Epidermal melanocyte (primary cell): Measurements from ENCODE around the gene CARNS1.

Experiments used
- DNase-seq: peaks from one replicate; pipeline ENCODE4 v3.0.0; 2011; ENCODE audit warnings: low spot score; ENCODE audit not compliant: insufficient read length

The CARNS1 gene

GRCh38 chr11:67409261-67409666 lies 6.2 kb upstream of the CARNS1 start:
- no peak for DNase-seq

DNA sequence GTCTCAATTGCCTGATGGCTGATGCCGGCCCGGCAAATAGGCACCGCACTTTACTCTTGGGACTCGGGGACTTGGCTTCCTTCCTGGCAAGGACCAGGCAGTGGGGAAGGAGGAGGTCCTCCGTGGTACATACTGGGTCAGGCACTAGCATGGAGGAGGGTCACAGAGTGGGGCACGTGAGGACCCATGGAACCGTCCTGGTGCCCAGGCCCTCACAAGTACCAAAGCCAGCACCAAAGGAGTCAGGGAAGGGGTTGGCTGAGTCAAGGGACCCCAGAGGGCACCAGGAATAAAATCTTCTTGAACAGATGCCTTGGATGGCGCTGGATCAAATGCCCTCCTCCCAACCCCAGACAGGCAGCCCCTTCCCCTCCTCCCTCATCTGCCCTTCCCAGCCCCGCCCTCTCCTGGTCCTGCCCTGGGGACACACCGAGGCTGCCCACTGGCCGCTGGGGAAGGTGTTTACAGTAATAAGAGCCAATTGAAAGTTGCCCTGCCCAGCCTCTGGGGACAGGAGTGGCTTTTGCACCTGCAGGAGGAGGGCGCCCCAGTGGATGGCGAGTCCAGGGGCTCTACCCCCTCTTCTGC lies 5.6 kb upstream of the CARNS1 start:
- DNase-seq: no peak

DNA sequence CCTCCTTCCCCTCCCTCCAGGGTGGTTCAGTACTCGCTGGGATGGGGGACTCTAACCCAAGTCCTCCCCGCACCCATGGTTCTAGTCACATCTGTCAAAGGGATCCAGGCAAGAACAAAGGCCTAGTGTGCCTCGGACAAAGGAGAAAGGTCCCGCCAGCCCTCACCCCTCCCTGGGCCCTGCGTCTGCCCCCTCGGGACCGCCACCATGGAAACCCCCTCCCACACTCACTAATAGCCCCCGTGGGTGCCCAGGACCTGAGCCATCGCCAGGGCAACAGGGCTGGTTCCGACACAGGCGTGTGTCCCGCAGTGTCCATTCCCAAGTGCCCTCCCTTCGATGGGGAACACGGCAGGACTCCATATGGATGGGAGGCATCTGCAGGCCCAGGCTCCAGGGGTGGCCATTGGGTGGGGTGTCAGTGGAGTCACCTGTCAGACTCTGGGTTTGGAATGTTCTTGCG lies 5.1 kb upstream of the CARNS1 start:
- DNase-seq: no peak

- no peak for DNase-seq
These were observed 4.3 kb upstream of the CARNS1 start for GRCh38 chr11:67410984-67411784.

DNA sequence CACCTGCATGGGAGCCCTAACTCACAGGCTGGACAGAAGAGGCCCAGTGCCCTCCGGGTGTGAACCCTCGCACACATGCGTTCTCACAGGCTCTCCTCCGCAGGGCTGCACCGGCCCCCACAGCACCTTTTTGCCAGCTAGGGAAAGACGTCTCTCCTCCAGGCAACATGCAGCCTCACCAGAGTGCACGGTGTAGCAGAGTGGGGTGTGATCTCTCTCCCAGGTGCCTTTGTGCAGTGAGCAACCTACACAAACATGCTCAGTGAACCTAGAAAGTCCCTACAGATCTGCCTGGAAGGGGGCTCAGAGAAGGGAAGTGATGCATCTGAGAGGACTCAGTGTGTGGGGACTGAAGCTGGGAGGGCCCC lies 3.7 kb upstream of the CARNS1 start:
- no peak for DNase-seq

- no peak for DNase-seq
These were observed 2.8 kb upstream of the CARNS1 start for GRCh38 chr11:67412495-67413179.

DNA sequence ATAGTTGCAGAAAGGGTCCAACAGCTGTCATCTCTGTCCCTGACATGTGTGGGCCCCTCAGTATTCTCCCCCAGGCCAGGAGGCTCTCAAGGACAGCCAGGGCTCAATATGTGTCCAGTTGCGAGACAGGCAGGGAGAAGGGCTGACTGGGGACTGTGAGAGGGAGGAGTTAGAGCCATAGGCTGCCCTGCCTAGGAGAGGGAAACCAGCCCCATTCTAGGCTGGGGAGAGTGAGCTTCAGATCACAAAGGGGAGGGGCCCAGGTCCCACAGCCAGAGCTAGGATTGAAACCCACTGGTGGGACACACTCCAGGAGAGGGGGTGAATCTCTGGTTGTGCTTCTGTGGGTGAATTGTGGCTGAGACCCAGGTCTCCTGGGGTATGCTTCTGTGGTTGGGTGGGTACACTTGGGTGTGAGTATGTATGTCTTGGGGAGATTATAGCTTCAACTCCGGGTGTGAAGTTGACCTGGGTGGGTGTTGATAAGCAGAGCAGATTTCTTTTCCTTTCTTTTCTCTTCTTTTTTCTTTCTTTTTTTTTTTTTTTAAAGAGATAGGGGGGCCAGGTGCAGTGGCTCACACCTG lies 2.1 kb upstream of the CARNS1 start:
- DNase-seq: no peak

DNA sequence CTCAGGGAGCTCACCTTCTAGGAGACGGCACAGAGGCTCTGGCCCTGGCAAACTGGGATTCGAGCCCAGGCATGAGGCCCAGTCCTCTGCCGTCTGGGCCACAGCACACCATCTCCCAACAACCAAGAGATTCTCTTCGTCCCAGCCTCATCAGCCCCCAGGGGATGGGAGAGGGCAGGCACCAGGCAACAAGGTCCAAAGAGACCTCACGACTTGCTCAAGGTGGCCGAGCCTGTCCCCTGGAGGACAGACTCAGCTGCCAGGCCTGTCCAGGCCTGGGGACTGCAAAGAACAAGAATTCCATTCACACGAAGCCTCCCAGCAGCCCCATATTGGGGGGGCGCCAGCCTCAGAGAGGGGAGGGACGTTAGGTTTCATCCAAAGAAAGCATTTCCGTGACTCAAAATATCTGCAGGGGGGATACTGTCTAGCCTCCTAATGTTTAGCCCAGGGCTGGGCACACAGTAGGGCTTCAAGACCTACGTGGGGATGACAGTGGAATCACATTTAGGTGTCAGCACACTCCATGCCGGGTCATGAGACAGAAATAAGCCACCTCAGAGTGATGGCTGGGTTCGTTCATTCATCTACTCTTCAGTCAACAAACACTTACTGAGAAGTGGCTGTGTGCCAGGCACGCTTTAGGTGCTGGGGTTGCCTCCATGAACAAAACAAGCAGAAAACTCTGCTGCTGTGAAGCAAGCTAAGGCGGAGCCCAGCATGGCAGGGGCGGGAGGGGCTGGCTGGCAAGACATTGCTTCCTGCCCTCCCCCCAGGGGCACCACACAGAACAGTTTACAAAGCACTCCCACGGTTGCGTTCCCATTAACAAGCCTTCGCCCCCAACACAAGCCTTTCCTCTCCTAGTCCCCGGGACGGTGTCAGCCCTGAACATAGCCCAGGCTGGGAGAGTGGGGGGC lies 1.2 kb downstream of the CARNS1 start:
- DNase-seq: no peak

GRCh38 chr11:67417425-67417824 lies 1.9 kb downstream of the CARNS1 start:
- DNase-seq: no peak

DNA sequence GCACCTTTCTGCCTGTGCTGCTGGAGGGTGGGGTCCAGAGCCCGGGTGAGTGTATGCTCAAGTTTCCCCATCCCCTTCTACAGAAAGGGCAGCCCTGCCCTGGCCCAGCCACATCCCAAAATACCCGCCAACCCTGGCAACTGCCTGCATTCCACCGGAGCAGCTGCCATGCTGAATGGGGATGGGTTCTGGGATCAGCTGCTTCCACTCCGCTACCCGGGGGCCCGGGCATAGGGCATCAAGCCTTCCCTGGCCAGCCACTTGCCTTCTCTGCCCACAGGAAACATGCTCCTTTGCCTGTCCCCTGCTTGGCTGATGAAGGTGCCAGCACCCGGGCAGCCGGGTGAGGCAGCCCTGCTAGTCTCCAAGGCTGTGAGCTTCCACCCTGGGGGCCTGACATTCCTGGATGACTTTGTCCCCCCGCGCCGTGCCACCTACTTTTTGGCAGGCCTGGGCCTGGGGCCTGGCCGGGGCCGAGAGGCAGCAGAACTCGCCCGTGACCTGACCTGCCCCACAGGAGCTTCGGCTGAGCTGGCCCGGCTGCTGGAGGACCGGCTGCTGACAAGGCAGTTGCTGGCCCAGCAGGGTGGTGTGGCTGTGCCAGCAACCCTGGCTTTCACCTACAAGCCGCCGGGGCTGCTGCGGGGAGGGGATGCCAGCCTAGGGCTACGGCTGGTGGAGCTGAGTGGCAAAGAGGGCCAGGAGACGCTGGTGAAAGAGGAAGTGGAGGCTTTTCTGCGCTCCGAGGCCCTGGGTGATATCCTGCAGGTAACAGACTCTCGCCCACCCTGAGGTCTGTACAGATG lies 3.2 kb downstream of the CARNS1 start:
- DNase-seq: no peak

DNA sequence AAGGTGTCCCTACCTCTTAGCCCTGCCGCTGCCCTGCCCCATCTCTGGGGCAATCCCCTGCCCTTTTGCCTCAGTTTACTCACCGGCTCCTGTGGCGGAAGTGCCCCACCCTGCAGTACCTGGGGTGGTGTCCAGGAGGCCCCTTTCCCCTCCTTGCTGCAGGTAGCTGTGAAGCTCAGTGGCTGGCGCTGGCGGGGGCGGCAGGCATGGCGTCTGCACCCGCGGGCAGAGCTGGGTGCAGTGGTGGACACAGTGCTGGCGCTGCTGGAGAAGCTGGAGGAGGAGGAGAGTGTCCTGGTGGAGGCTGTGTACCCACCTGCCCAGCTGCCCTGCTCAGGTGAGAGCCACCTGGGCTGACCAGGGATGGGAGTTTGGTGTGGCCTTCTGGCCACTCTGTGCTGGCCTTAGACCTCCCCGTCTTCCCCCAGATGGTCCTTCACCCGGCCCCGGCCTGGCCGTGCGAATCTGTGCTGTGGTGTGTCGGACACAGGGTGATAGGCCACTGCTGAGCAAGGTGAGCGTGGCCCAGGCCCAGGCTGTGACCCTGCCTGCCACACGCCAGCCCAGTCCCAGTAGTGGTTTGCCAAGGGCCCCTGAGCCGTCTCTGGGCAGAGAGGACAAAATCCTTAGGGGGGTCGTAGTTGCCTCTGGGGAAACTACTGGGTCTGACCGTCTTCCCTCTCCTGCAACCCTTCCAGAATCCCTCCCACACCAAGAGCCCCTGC lies 4.0 kb downstream of the CARNS1 start:
- DNase-seq: no peak

- DNase-seq: no peak
These were observed 4.7 kb downstream of the CARNS1 start for GRCh38 chr11:67420147-67420645.

DNA sequence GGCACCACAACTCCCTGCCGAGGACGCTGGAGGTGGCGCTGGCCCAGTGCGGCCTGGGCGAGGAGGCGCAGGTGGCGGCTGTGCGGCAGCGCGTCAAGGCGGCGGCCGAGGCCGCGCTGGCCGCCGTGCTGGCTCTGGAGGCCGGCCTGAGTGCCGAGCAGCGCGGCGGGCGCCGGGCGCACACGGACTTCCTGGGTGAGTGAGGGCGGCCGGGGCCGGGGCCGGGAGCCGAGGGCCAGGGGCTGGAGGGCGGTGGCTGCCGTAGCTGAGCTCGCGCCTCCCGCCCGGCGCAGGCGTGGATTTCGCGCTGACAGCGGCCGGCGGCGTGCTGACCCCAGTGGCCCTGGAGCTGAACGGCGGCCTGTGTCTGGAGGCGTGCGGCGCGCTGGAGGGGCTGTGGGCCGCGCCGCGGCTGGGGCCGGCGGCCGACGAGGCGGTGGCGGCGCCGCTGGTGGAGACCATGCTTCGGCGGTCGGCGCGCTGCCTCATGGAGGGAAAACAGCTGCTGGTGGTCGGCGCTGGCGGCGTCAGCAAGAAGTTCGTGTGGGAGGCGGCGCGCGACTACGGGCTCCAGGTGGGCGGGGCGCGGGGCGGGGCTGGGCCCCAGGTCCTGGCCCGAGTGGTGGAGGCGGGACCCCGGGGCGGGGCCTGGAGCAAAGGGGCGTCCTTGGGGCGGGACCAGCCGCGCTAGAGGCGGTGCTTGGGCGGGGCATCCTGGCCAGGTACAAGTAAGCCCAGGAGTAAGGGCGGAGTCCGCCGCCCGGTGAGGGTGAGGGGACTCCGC lies 5.4 kb downstream of the CARNS1 start:
- peak; percentile 98 for DNase-seq

DNA sequence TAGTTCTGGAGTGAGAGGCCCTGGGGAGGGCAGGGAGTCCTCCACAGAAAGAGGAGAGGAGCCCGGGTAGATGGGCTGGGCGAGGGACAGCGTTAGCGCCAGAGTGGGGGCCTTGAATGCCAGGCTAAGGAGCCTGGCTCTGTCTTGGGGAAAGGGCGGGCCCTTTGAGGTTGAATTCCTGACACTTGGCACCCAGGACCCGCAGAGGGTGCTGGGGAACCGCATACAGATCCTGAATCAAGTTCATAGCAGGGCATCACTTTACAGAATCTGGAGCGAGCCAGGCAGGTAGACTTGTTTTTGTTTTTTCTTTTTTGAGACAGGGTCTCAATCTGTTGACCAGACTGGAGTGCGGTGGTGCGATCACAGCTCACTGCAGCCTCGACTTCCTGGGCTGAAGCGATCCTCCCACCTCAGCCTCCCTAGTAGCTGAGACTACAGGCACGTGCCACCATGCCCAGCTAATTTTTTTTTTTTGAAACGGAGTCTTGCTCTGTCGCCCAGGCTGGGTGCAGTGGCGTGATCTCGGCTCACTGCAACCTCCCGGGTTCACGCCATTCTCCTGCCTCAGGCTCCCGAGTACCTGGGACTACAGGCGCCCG lies 6.1 kb downstream of the CARNS1 start:
- DNase-seq: no peak

DNA sequence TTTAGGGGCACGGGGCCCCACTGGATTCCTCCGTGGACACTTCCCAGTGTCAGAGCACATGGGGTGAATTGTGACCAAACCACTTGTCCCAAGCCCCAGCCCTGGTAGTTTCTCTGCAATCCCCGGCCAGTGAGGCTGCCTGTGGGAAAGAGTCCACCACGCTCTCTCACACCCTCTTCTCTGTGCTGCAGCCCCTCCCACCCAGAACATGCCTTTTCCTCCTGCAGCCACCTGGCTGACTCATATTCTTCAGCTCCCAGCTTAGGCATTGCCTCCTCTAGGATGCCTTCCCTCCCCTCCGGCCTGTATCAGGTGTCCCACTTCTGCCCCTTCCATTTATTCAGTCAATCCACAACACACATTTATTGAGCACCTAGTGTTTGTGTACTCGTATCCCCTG lies 7.4 kb downstream of the CARNS1 start:
- DNase-seq: no peak

DNA sequence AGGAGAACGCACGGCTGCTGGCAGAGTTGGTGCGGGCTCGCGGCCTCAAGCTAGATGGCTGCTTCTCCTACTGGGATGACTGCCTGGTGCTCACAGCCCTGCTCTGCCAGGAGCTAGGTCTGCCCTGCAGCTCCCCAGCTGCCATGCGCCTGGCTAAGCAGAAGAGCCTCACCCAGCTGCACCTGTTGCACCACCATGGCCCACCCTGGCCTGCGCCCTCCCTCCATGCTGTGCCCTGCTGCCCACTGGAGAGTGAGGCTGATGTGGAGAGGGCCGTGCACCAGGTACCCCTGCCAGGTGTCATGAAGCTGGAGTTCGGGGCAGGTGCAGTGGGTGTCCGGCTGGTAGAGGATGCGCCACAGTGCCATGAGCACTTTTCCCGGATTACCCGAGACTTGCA lies 8.0 kb downstream of the CARNS1 start:
- no peak for DNase-seq

GRCh38 chr11:67423891-67424613 lies 8.6 kb downstream of the CARNS1 start:
- DNase-seq: no peak
